Neuronal stem cell (in vitro differentiated cells): ENCODE data around the gene TMEM116.

Source experiments
- DNase-seq: peaks from one replicate; pipeline ENCODE4 v3.0.0-alpha.2; 2013; ENCODE audit warnings: low spot score
- H2AFZ ChIP-seq: one replicate; pipeline ENCODE4 v1.6.1; 2013; ENCODE audit warnings: mild to moderate bottlenecking, low read length, inconsistent platforms
- H2AK5ac ChIP-seq: 2 replicates; pipeline ENCODE4 v1.6.1; 2013; ENCODE audit warnings: low read depth, mild to moderate bottlenecking, inconsistent platforms, low read length, moderate library complexity, mixed read lengths
- H2BK120ac ChIP-seq: 2 replicates; pipeline ENCODE4 v1.6.1; 2013; ENCODE audit warnings: low read depth, mild to moderate bottlenecking, inconsistent platforms, low read length, moderate library complexity, mixed read lengths
- H2BK12ac ChIP-seq: one replicate; pipeline ENCODE4 v1.6.1; 2013; ENCODE audit warnings: low read length, inconsistent platforms
- H2BK15ac ChIP-seq: 2 replicates; pipeline ENCODE4 v1.6.1; 2013; ENCODE audit warnings: mild to moderate bottlenecking, low read length, inconsistent platforms, mixed read lengths
- H2BK5ac ChIP-seq: one replicate; pipeline ENCODE4 v1.6.1; 2013; ENCODE audit warnings: inconsistent platforms, mild to moderate bottlenecking, low read length, moderate library complexity
- H3K14ac ChIP-seq: one replicate; pipeline ENCODE4 v1.6.1; 2013; ENCODE audit warnings: low read length, inconsistent platforms
- H3K18ac ChIP-seq: 2 replicates; pipeline ENCODE4 v1.6.1; 2013; ENCODE audit warnings: low read length, inconsistent platforms
- H3K23ac ChIP-seq: 2 replicates; pipeline ENCODE4 v1.6.1; 2013; ENCODE audit warnings: low read depth, mild to moderate bottlenecking, mixed read lengths, low read length, inconsistent platforms; ENCODE audit not compliant: poor library complexity
- H3K27ac ChIP-seq: replicated peaks from 3 replicates; pipeline ENCODE4 v1.5.1; 2013; ENCODE audit warnings: low read length, inconsistent platforms
- H3K27me3 ChIP-seq, 3 experiments: 2 replicates each; pipeline ENCODE4 v1.6.1; 2013; ENCODE audit warnings: low read length in 3 of 3, mild to moderate bottlenecking in 2 of 3, inconsistent platforms in 1 of 3, low read depth in 1 of 3, mixed read lengths in 1 of 3, moderate library complexity in 1 of 3; ENCODE audit not compliant: control insufficient read depth in 3 of 3, insufficient read depth in 3 of 3
- H3K36me3 ChIP-seq, 2 donors: replicated peaks in 1 of 2; 2 replicates each; pipeline ENCODE4 v1.6.1; 2013; ENCODE audit warnings: low read length in 2 of 2; ENCODE audit not compliant: control insufficient read depth in 2 of 2, insufficient read depth in 2 of 2
- H3K4ac ChIP-seq: 2 replicates; pipeline ENCODE4 v1.6.1; 2013; ENCODE audit warnings: inconsistent platforms, mild to moderate bottlenecking, low read length, moderate library complexity
- H3K4me1 ChIP-seq, 2 donors: 1 replicate in 1 of 2; 2 replicates in 1 of 2; pipeline ENCODE4 v1.6.1; 2013; ENCODE audit warnings: low read length in 2 of 2, low read depth in 1 of 2; ENCODE audit not compliant: control insufficient read depth in 2 of 2, insufficient read depth in 1 of 2
- H3K4me2 ChIP-seq: one replicate; pipeline ENCODE4 v1.6.1; 2013; ENCODE audit warnings: mild to moderate bottlenecking, low read length, inconsistent platforms; ENCODE audit not compliant: insufficient read depth, poor library complexity, severe bottlenecking
- H3K4me3 ChIP-seq, 2 donors: 2 replicates each; pipeline ENCODE4 v1.5.1; 2013; ENCODE audit warnings: low read length in 2 of 2, mild to moderate bottlenecking in 2 of 2, inconsistent platforms in 1 of 2, moderate library complexity in 1 of 2
- H3K79me1 ChIP-seq: one replicate; pipeline ENCODE4 v1.6.1; 2013; ENCODE audit warnings: low read depth, mild to moderate bottlenecking, inconsistent platforms, low read length, moderate library complexity
- H3K9ac ChIP-seq: one replicate; pipeline ENCODE4 v1.6.1; 2013; ENCODE audit warnings: mild to moderate bottlenecking, low read depth, low read length, inconsistent platforms; ENCODE audit not compliant: poor library complexity
- H3K9me3 ChIP-seq, 2 donors: replicated peaks in 1 of 2; 2 replicates each; pipeline versions ENCODE3 to v1.6.1; 2013; ENCODE audit warnings: low read length in 2 of 2, mild to moderate bottlenecking in 2 of 2, inconsistent platforms in 1 of 2, low read depth in 1 of 2, mixed read lengths in 1 of 2, moderate library complexity in 1 of 2; ENCODE audit not compliant: control insufficient read depth in 2 of 2, insufficient read depth in 1 of 2
- H4K8ac ChIP-seq: one replicate; pipeline ENCODE4 v1.6.1; 2013; ENCODE audit warnings: low read depth, mild to moderate bottlenecking, inconsistent platforms, low read length, moderate library complexity
- H4K91ac ChIP-seq: one replicate; pipeline ENCODE4 v1.6.1; 2013; ENCODE audit warnings: low read length, low read depth, mild to moderate bottlenecking, inconsistent platforms; ENCODE audit not compliant: poor library complexity
- WGBS, 2 donors: extraction: QIAGEN DNeasy Blood & Tissue Kit; methylation state at CpG; one replicate each; pipeline ENCODE4 v1.1.7; 2013; ENCODE audit warnings: missing lambda C conversion rate in 2 of 2, mixed read lengths in 1 of 2; ENCODE audit not compliant: insufficient read length in 2 of 2, insufficient replicate concordance in 1 of 2; ENCODE audit errors: extremely low coverage in 2 of 2; 5-methylcytosine and 5-hydroxymethylcytosine counted together

Gene TMEM116

DNA sequence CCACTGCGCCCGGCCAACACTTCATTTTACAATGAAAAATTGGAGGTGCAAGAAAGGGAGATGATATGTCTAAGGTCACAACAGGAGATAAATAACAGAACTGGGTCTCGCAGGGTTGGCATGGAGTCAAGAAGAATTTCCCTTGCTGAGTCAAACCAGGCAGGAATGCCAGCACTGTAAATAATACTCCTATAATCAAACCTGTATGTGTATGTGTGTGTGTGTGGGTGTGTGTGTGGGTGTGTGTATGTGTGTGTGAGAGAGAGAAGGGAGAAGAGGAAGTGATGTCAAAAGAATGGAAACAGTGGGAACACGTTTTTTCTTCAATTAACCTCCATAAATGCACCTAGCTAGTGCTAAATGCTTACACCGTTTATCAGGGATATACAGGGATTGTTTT, 70.4 kb downstream of the TMEM116 start:
- Histone ChIP-seq H3K14ac (no peak overlapping the region), H3K4me1 (peaks cover 0 to 4% of the 10 kb centered on the region in 2 donors), H3K79me1 (no peaks in the 10 kb centered on the region), H3K27ac (no peak overlapping the region), H2AFZ (no peak overlapping the region), H3K4me2 (no peak overlapping the region), H3K23ac (no peak overlapping the region), H4K8ac (no peak overlapping the region), H2BK15ac (no peak overlapping the region), H4K91ac (no peak overlapping the region), H3K4me3 (no peak overlapping the region), H3K18ac (no peak overlapping the region), H3K9ac (no peak overlapping the region), H3K27me3 (no peaks in the 10 kb centered on the region), H2BK5ac (no peak overlapping the region), H3K9me3 (no peaks in the 10 kb centered on the region), H2AK5ac (no peak overlapping the region), H3K36me3 (no peaks in the 10 kb centered on the region), H2BK12ac (no peak overlapping the region), H3K4ac (no peak overlapping the region), H2BK120ac (no peak overlapping the region)
- no CpG with 5 or more reads among the region's 5 CpGs for WGBS, 2 donors
- DNase-seq: no peak

GRCh38 chr12:111937429-111937828, 75.5 kb downstream of the TMEM116 start:
- Histone ChIP-seq H3K9me3 (no peaks in the 10 kb centered on the region), H2AFZ (no peak overlapping the region), H2BK5ac (no peak overlapping the region), H3K18ac (no peak overlapping the region), H2BK15ac (no peak overlapping the region), H4K91ac (no peak overlapping the region), H4K8ac (no peak overlapping the region), H3K27me3 (no peaks in the 10 kb centered on the region), H2AK5ac (no peak overlapping the region), H3K4ac (no peak overlapping the region), H3K4me2 (no peak overlapping the region), H3K36me3 (peaks cover 0 to 4% of the 10 kb centered on the region in 2 donors), H3K27ac (no peak overlapping the region), H2BK120ac (no peak overlapping the region), H3K4me3 (no peak overlapping the region), H3K23ac (no peak overlapping the region), H3K79me1 (no peaks in the 10 kb centered on the region), H3K9ac (no peak overlapping the region), H3K4me1 (no peaks in the 10 kb centered on the region), H2BK12ac (no peak overlapping the region), H3K14ac (no peak overlapping the region)
- no peak for DNase-seq
- WGBS, 2 donors: no CpG with 5 or more reads among the region's 1 CpG

- H3K9me3 ChIP-seq: no peaks in the 10 kb centered on the region
- H3K18ac ChIP-seq: no peak overlapping the region
- H2AFZ ChIP-seq: no peak overlapping the region
- no peak overlapping the region for H3K23ac ChIP-seq
- H3K4me1 ChIP-seq: no peaks in the 10 kb centered on the region
- H3K79me1 ChIP-seq: no peaks in the 10 kb centered on the region
- H2BK15ac ChIP-seq: no peak overlapping the region
- H3K36me3 ChIP-seq: peaks cover 0 to 4% of the 10 kb centered on the region in 2 donors
- no peak overlapping the region for H4K91ac ChIP-seq
- no peak overlapping the region for H3K4me2 ChIP-seq
- H2BK120ac ChIP-seq: no peak overlapping the region
- no peak overlapping the region for H3K14ac ChIP-seq
- H3K4me3 ChIP-seq: no peak overlapping the region
- H3K4ac ChIP-seq: no peak overlapping the region
- H2BK12ac ChIP-seq: no peak overlapping the region
- H2AK5ac ChIP-seq: no peak overlapping the region
- no peaks in the 10 kb centered on the region for H3K27me3 ChIP-seq
- H3K27ac ChIP-seq: no peak overlapping the region
- no peak overlapping the region for H2BK5ac ChIP-seq
- no peak overlapping the region for H3K9ac ChIP-seq
- DNase-seq: no peak
- no peak overlapping the region for H4K8ac ChIP-seq
These were observed 76.1 kb downstream of the TMEM116 start for GRCh38 chr12:111936869-111937268.

- H2BK5ac ChIP-seq: no peak overlapping the region
- no CpG with 5 or more reads among the region's 5 CpGs for WGBS, 2 donors
- no peak overlapping the region for H3K14ac ChIP-seq
- no peaks in the 10 kb centered on the region for H3K27me3 ChIP-seq
- no peak overlapping the region for H3K27ac ChIP-seq
- no peak overlapping the region for H2BK12ac ChIP-seq
- no peak overlapping the region for H3K4ac ChIP-seq
- H3K23ac ChIP-seq: no peak overlapping the region
- no peak overlapping the region for H2BK120ac ChIP-seq
- H3K36me3 ChIP-seq: peaks cover 0 to 4% of the 10 kb centered on the region in 2 donors
- H4K8ac ChIP-seq: no peak overlapping the region
- no peak overlapping the region for H2BK15ac ChIP-seq
- no peak overlapping the region for H3K18ac ChIP-seq
- no peak overlapping the region for H3K4me2 ChIP-seq
- no peak overlapping the region for H2AFZ ChIP-seq
- H3K4me3 ChIP-seq: no peak overlapping the region
- no peaks in the 10 kb centered on the region for H3K9me3 ChIP-seq
- H3K9ac ChIP-seq: no peak overlapping the region
- DNase-seq: no peak
- no peaks in the 10 kb centered on the region for H3K79me1 ChIP-seq
- H3K4me1 ChIP-seq: peaks cover 0 to 1% of the 10 kb centered on the region in 2 donors
- no peak overlapping the region for H2AK5ac ChIP-seq
- H4K91ac ChIP-seq: no peak overlapping the region
These were observed 80.7 kb downstream of the TMEM116 start for GRCh38 chr12:111932241-111932640.
